HG03378 (cell line): ENCODE data around the gene DEDD2.

Experiments used
- ATAC-seq: cut with Tn5 transposase; IDR thresholded peaks from one replicate; pipeline ENCODE4 v1.9.1; 2021; ENCODE audit warnings: mild to moderate bottlenecking, moderate library complexity; ENCODE audit not compliant: unreplicated experiment

Gene DEDD2

GRCh38 chr19:42150911-42151361 lies 66.5 kb downstream of the DEDD2 start:
- no peak for ATAC-seq

- no peak for ATAC-seq
These were observed 67.1 kb downstream of the DEDD2 start for GRCh38 chr19:42150364-42150763.

DNA sequence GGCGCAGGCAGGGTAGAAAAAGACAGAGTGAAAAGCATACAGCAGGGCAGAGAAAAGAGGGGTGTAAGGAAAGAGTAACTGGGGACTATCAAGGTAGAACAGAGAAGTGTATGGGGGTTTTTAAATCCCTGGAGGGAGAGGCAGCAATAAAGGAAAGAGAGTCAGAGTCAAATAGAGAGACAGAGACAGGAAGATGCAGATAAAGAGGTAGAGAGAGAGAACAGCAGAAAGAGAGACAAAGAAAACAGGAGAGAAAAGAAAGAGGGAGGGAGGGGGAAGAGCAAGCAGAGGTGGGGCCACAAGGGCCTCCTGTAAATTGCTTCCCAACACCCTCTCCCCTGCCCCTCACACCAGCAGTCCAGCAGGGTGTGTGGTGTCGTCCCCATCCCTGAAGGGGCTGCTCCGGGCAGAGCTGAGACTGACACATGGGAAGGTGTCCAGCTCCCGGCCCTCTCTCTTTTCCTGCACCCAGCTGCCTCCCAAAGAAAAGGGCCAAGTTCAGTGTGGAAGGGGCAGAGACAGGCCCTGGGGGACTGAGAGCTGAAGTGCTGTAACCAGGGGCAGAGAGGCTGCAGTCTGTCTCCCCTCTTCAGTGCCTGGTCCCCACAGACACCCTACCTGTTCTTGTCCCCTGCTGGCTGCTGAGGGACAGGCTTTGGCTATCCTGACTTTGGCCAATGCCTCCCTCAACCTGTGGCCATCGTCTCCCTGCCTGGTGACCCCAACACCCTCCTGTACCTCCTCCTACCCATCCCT lies 67.9 kb downstream of the DEDD2 start:
- ATAC-seq, result no peak
